ENCODE results near the gene SLC8B1.

DNA sequence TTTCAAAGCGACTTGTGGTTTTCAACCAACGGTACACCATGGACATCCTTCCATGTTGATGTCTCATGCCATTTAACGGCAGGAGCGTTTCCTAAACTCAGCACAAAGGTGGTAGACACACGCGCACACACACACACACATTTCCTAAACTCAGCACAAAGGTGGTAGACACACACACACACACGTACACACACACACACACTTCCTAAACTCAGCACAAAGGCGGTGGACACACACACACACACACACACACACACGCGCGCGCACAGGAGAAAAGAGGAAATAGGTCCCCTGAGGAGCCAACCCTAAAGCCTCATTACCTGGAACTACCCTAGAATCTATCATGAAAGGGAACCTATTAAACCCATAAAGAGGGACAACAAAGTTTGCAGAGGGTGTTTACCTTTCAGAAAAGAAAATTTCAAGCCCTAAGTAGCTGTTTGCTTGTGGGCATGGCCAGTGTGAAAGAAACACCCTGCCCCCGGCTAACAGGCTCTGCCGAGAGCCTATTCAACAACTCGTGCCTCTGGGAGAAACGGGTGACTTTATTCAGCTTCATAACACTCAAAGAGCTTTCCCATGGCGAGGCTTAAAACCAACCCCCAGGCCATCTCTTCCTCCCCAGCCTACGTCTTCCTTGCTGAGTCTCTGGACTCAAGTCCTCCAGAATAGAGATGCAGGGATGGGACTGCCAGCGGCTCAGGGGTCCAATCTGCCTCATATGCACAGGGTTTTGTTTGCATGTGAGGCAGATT is 31.8 kb downstream of the SLC8B1 start:
- TF ChIP-seq, protein P1, sequence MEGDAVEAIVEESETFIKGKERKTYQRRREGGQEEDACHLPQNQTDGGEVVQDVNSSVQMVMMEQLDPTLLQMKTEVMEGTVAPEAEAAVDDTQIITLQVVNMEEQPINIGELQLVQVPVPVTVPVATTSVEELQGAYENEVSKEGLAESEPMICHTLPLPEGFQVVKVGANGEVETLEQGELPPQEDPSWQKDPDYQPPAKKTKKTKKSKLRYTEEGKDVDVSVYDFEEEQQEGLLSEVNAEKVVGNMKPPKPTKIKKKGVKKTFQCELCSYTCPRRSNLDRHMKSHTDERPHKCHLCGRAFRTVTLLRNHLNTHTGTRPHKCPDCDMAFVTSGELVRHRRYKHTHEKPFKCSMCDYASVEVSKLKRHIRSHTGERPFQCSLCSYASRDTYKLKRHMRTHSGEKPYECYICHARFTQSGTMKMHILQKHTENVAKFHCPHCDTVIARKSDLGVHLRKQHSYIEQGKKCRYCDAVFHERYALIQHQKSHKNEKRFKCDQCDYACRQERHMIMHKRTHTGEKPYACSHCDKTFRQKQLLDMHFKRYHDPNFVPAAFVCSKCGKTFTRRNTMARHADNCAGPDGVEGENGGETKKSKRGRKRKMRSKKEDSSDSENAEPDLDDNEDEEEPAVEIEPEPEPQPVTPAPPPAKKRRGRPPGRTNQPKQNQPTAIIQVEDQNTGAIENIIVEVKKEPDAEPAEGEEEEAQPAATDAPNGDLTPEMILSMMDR (IDR thresholded peaks at IDR 0.05 in 2 of 3, conservative IDR thresholded peaks at IDR 0.05 in 1 of 3; ENCODE audit: borderline replicate concordance in 1 of 3, insufficient read depth in 1 of 3, low read depth in 2 of 3, low read length in 2 of 3), result no peak
- no peak for TF ChIP-seq POLR2A (IDR thresholded peaks at IDR 0.05; ENCODE audit: borderline replicate concordance, extremely low read depth, insufficient read depth, insufficient read length)
- TF ChIP-seq POLR2AphosphoS5 (IDR thresholded peaks at IDR 0.05; ENCODE audit: low read depth, low read length), result no peak
- no peak for TF ChIP-seq SRF (IDR thresholded peaks at IDR 0.05; ENCODE audit: low read depth)
- TF ChIP-seq, protein P2, sequence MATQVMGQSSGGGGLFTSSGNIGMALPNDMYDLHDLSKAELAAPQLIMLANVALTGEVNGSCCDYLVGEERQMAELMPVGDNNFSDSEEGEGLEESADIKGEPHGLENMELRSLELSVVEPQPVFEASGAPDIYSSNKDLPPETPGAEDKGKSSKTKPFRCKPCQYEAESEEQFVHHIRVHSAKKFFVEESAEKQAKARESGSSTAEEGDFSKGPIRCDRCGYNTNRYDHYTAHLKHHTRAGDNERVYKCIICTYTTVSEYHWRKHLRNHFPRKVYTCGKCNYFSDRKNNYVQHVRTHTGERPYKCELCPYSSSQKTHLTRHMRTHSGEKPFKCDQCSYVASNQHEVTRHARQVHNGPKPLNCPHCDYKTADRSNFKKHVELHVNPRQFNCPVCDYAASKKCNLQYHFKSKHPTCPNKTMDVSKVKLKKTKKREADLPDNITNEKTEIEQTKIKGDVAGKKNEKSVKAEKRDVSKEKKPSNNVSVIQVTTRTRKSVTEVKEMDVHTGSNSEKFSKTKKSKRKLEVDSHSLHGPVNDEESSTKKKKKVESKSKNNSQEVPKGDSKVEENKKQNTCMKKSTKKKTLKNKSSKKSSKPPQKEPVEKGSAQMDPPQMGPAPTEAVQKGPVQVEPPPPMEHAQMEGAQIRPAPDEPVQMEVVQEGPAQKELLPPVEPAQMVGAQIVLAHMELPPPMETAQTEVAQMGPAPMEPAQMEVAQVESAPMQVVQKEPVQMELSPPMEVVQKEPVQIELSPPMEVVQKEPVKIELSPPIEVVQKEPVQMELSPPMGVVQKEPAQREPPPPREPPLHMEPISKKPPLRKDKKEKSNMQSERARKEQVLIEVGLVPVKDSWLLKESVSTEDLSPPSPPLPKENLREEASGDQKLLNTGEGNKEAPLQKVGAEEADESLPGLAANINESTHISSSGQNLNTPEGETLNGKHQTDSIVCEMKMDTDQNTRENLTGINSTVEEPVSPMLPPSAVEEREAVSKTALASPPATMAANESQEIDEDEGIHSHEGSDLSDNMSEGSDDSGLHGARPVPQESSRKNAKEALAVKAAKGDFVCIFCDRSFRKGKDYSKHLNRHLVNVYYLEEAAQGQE (IDR thresholded peaks at IDR 0.05; ENCODE audit: low read depth), result no peak
- no peak for TF ChIP-seq EZH2 (IDR thresholded peaks at IDR 0.05)
- TF ChIP-seq, protein P3, sequence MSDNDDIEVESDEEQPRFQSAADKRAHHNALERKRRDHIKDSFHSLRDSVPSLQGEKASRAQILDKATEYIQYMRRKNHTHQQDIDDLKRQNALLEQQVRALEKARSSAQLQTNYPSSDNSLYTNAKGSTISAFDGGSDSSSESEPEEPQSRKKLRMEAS (IDR thresholded peaks at IDR 0.05), result no peak
- no peak for TF ChIP-seq CBX3 (IDR thresholded peaks at IDR 0.05; ENCODE audit: low read depth)
- TF ChIP-seq CEBPB (IDR thresholded peaks at IDR 0.05; ENCODE audit: low read depth), result no peak
- no peak for TF ChIP-seq EGR1 (IDR thresholded peaks at IDR 0.05; ENCODE audit: low read depth)
- TF ChIP-seq TCF7L2 (IDR thresholded peaks at IDR 0.05; ENCODE audit: borderline replicate concordance, extremely low read depth, insufficient read depth, insufficient read length), result no peak
- TF ChIP-seq RAD21 (IDR thresholded peaks at IDR 0.05; ENCODE audit: low read depth), result no peak
- TF ChIP-seq JUND (IDR thresholded peaks at IDR 0.05), result no peak
- TF ChIP-seq ZNF274 (IDR thresholded peaks at IDR 0.05; ENCODE audit: low read depth, low read length), result no peak
